ENCODE data around the gene PARVB. TPM values are rescaled to one million over a fixed set of nuclear protein-coding genes. Genes with fewer than 3 reads are reported as not detected.

PARVB gene
- total and polyA plus RNA-seq, 2 donors (not counting 3 experiments of a cell fraction or from before 2014, with no cell fraction given), result 155 to 162 TPM

GRCh38 chr22:44075670-44076069 is 51.6 kb downstream of the PARVB start:
- FAIRE-seq (no peak), DNase-seq (ENCODE audit: low read depth, low spot score) (no peak)
- no peak overlapping the region for H2AFZ ChIP-seq (ENCODE audit: low read depth, low read length)
- dilution Hi-C loops (cut with MboI; ENCODE audit: extremely low pct_ligation_motif_present, low sequenced_read_pairs) (no loop called here), intact Hi-C loops (cut with micrococcal nuclease) (no loop called here)
- TF ChIP-seq POLR2A (IDR thresholded peaks at IDR 0.05; ENCODE audit: low read depth, low read length) (no peak), EZH2 (IDR thresholded peaks at IDR 0.05; ENCODE audit: borderline replicate concordance, low read depth, low read length, severe bottlenecking) (no peak)
- BruUV-seq (replicated peaks), result no TSS peak
- H3K4me2 ChIP-seq (ENCODE audit: insufficient read depth, low read length), result no peak overlapping the region
- H3K4me3 ChIP-seq (replicated peaks in 1 of 3; ENCODE audit: insufficient read depth in 1 of 3, low read depth in 1 of 3, low read length in 3 of 3), result no peak overlapping the region
- no peaks in the 10 kb centered on the region for H3K9me1 ChIP-seq (replicated peaks; ENCODE audit: control insufficient read depth, extremely low read depth, insufficient read depth, low read length)
- H3K27ac ChIP-seq (ENCODE audit: insufficient read depth, low read depth, low read length), result no peak overlapping the region
- H3K9me3 ChIP-seq (replicated peaks; ENCODE audit: control insufficient read depth, insufficient read depth, low read length), result no peaks in the 10 kb centered on the region
- H3K9ac ChIP-seq (replicated peaks; ENCODE audit: extremely low read depth, insufficient read depth, low read length), result no peak overlapping the region
- no peaks in the 10 kb centered on the region for H3K27me3 ChIP-seq (ENCODE audit: control insufficient read depth in 2 of 2, insufficient read depth in 2 of 2, low read length in 2 of 2)
- H3K79me2 ChIP-seq (ENCODE audit: control insufficient read depth, insufficient read depth, low read length), result peaks cover 65% of the 10 kb centered on the region
- ChIA-PET CTCF (interaction anchor here (1.0 to 1.5 kb wide), 2 partner anchors 10 to 82 kb away, joined by 3 to 6 read pairs; no protein-coding TSS in a partner anchor), POLR2A (no interaction called here)
- no peaks in the 10 kb centered on the region for H4K20me1 ChIP-seq (replicated peaks; ENCODE audit: control insufficient read depth, extremely low read depth, insufficient read depth, low read length)
- peaks cover 0 to 3% of the 10 kb centered on the region in 2 experiments for H3K36me3 ChIP-seq (ENCODE audit: control insufficient read depth in 2 of 2, extremely low read depth in 1 of 2, insufficient read depth in 2 of 2, low read length in 2 of 2)
- no peaks in the 10 kb centered on the region for H3K4me1 ChIP-seq (ENCODE audit: control insufficient read depth, extremely low read depth, insufficient read depth, low read length)

GRCh38 chr22:44076825-44077224 is 52.7 kb downstream of the PARVB start:
- Histone ChIP-seq H3K79me2 (ENCODE audit: control insufficient read depth, insufficient read depth, low read length) (peaks cover 58% of the 10 kb centered on the region), H3K27me3 (ENCODE audit: control insufficient read depth in 2 of 2, insufficient read depth in 2 of 2, low read length in 2 of 2) (no peaks in the 10 kb centered on the region), H3K9me1 (replicated peaks; ENCODE audit: control insufficient read depth, extremely low read depth, insufficient read depth, low read length) (no peaks in the 10 kb centered on the region), H3K4me2 (ENCODE audit: insufficient read depth, low read length) (no peak overlapping the region), H4K20me1 (replicated peaks; ENCODE audit: control insufficient read depth, extremely low read depth, insufficient read depth, low read length) (no peaks in the 10 kb centered on the region), H3K4me1 (ENCODE audit: control insufficient read depth, extremely low read depth, insufficient read depth, low read length) (no peaks in the 10 kb centered on the region), H2AFZ (ENCODE audit: low read depth, low read length) (no peak overlapping the region), H3K9ac (replicated peaks; ENCODE audit: extremely low read depth, insufficient read depth, low read length) (no peak overlapping the region), H3K27ac (ENCODE audit: insufficient read depth, low read depth, low read length) (no peak overlapping the region), H3K4me3 (replicated peaks in 1 of 3; ENCODE audit: insufficient read depth in 1 of 3, low read depth in 1 of 3, low read length in 3 of 3) (no peak overlapping the region), H3K9me3 (replicated peaks; ENCODE audit: control insufficient read depth, insufficient read depth, low read length) (no peaks in the 10 kb centered on the region), H3K36me3 (ENCODE audit: control insufficient read depth in 2 of 2, extremely low read depth in 1 of 2, insufficient read depth in 2 of 2, low read length in 2 of 2) (peaks cover 0 to 3% of the 10 kb centered on the region in 2 experiments)
- FAIRE-seq, result no peak
- dilution Hi-C loops (cut with MboI; ENCODE audit: extremely low pct_ligation_motif_present, low sequenced_read_pairs), result no loop called here
- intact Hi-C loops (cut with micrococcal nuclease), result no loop called here
- TF ChIP-seq MAX (IDR thresholded peaks at IDR 0.05; ENCODE audit: insufficient read depth, insufficient read length), result no peak
- no TSS peak for BruUV-seq (replicated peaks)
- POLR2A ChIA-PET, result no interaction called here
- no peak for DNase-seq (ENCODE audit: low read depth, low spot score)
- CTCF ChIA-PET, result interaction anchor here (1.5 to 1.8 kb wide), 3 partner anchors 9 to 84 kb away, joined by 4 to 7 read pairs (median 6); no protein-coding TSS in a partner anchor

Data from endothelial cell of umbilical vein (primary cell).